GM19455 (cell line): ENCODE results near the gene RNF32.
"Not testable (repeated sequence)": the region's sequence is repeated elsewhere in the genome, so short reads cannot be mapped to it uniquely, and the experiment has no call there.

Experiments
- ATAC-seq: cut with Tn5 transposase; IDR thresholded peaks from one replicate; pipeline ENCODE4 v1.9.1; 2021; ENCODE audit not compliant: unreplicated experiment

Gene RNF32

GRCh38 chr7:156673454-156673853 lies 32.9 kb downstream of the RNF32 start:
- ATAC-seq: no peak

GRCh38 chr7:156673902-156674301 lies 33.3 kb downstream of the RNF32 start:
- ATAC-seq: no peak

GRCh38 chr7:156675721-156676120 lies 35.1 kb downstream of the RNF32 start:
- no peak for ATAC-seq

GRCh38 chr7:156676263-156676662 lies 35.7 kb downstream of the RNF32 start:
- no peak for ATAC-seq

- ATAC-seq: no peak
Measured at GRCh38 chr7:156677374-156678054, 36.9 kb downstream of the RNF32 start.

GRCh38 chr7:156680281-156680680 lies 39.7 kb downstream of the RNF32 start:
- ATAC-seq: no peak

- ATAC-seq: no peak
Measured at GRCh38 chr7:156682928-156683327, 42.4 kb downstream of the RNF32 start.

- ATAC-seq: no peak
Measured at GRCh38 chr7:156684251-156684650, 43.7 kb downstream of the RNF32 start.

- no peak for ATAC-seq
Measured at GRCh38 chr7:156684661-156685060, 44.1 kb downstream of the RNF32 start.

- ATAC-seq: no peak
Measured at GRCh38 chr7:156691764-156692163, 51.2 kb downstream of the RNF32 start.

GRCh38 chr7:156692849-156693248 lies 52.3 kb downstream of the RNF32 start:
- ATAC-seq: no peak

GRCh38 chr7:156693627-156694026 lies 53.1 kb downstream of the RNF32 start:
- no peak for ATAC-seq

GRCh38 chr7:156697283-156697682 lies 56.7 kb downstream of the RNF32 start:
- not testable (repeated sequence) for ATAC-seq

GRCh38 chr7:156698512-156698911 lies 57.9 kb downstream of the RNF32 start:
- ATAC-seq: not testable (repeated sequence)

GRCh38 chr7:156701787-156702186 lies 61.2 kb downstream of the RNF32 start:
- not testable (repeated sequence) for ATAC-seq

- ATAC-seq: no peak
Measured at GRCh38 chr7:156702399-156702798, 61.8 kb downstream of the RNF32 start.

GRCh38 chr7:156703209-156703608 lies 62.6 kb downstream of the RNF32 start:
- no peak for ATAC-seq

- ATAC-seq: no peak
Measured at GRCh38 chr7:156703773-156704482, 63.4 kb downstream of the RNF32 start.

GRCh38 chr7:156722043-156722826 lies 81.7 kb downstream of the RNF32 start:
- no peak for ATAC-seq

GRCh38 chr7:156725073-156725472 lies 84.5 kb downstream of the RNF32 start:
- ATAC-seq: no peak

GRCh38 chr7:156725936-156726335 lies 85.4 kb downstream of the RNF32 start:
- ATAC-seq: no peak
